HG03520 (cell line): Measurements from ENCODE around the gene MVB12B.

Experiments
- ATAC-seq: cut with Tn5 transposase; IDR thresholded peaks from one replicate; pipeline ENCODE4 v1.9.1; 2021; ENCODE audit warnings: mild to moderate bottlenecking, moderate library complexity; ENCODE audit not compliant: unreplicated experiment

The MVB12B gene

DNA sequence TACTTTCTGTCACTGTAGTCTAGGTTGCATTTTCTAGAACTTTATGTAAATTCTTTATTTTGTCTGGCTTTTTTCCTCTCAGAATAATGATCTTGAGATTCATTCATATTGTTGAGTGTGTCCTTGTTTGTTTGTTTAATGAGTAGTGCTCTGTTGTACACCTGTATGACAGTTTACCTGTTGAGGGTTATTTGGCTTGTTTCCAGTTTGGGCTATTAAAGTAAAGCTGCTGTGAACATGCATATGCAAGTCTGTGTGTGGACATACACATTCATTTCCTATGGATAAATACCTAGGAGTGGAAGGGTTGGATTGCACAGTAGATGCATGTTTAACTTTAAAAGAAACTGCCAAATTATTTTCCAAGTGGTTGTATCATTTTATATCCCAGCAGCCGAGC is 30.4 kb downstream of the MVB12B start:
- ATAC-seq = no peak

DNA sequence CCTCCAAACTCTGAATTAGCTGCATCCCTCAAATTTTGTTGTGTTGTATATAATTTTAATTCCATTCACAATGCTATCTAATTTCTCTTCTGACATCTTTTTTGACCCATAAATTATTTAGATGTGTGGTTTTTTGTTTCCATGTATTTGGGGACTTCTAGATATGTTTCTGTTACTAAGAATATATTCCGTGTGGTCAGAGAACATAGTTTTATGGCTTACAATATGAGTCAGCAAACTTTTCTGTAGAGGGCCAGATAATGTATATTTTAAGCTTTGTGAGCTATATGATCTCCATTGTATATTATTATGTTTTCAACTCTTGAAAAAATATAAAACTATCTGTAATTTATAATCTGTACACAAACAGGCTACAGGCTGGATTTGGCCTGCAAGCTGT is 33.4 kb downstream of the MVB12B start:
- no peak for ATAC-seq

- ATAC-seq = no peak
Measured at GRCh38 chr9:126361810-126362238, 35.2 kb downstream of the MVB12B start.

DNA sequence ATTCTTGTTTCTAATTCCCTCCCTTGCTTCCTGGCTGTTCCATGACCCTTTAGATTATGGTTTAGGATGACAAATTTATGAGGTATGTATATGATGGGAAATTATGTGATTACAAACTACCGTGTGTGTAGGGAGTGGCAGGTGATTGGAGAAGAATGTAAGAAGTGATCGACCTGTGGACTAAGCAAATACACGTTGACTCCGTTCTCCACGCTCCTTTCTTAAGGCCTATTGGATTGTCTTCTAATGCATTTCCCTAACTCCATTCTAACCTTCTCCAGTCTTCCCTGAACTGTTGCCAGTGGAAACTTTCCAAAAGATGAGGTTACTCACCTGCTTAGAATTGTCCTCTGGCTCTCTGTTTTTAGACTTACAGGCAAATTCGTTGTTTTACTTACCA is 36.6 kb downstream of the MVB12B start:
- no peak for ATAC-seq

GRCh38 chr9:126363847-126364671 is 37.4 kb downstream of the MVB12B start:
- no peak for ATAC-seq

DNA sequence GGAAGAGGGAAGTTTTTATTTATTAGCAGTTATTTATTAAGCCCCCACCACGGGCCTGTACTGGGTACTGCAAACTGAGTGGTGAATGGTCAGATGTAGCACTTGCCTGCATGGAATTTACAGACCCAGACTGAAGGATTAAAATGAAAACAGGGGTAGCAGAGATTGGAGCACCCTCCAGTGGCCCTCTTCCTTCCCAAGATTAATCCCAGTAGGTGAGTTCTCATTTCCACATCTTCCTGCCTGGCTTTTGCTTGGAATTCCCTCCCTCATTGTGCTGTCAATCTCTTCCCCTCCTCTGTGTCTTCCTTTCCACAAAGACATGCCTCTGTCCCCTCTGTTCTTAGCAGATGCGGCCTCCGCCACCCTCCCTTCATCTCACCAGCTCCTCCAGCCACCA is 39.2 kb downstream of the MVB12B start:
- no peak for ATAC-seq

DNA sequence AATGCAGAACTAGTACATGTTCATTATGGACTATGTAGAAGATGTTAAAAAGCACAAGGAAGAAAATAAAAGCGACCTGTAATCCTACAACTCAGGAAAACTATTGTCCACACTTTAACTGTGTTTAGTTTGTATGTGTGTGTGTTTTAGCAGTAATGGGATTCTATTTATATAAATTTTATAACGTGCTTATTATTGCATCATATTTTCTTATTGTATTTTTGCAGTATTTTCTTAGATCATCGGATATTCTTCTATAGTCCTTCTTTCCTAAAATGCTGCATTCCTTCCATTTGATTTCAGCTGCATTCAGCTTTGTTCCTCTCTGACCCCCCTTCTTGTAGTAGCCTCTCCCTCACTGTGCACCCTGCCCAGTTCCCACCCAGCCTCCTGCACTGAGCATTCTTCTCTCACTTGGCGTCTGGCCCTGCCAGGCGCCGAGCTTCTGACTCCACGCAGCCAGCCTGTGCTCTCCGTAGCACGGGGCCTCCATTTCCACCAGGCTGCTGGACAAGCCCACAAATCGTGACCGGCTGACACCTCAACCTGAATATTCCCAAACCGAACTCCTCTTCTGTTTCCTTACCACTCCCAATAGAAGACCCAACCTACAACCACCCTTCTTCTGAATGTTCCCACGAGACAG is 39.9 kb downstream of the MVB12B start:
- ATAC-seq = no peak

DNA sequence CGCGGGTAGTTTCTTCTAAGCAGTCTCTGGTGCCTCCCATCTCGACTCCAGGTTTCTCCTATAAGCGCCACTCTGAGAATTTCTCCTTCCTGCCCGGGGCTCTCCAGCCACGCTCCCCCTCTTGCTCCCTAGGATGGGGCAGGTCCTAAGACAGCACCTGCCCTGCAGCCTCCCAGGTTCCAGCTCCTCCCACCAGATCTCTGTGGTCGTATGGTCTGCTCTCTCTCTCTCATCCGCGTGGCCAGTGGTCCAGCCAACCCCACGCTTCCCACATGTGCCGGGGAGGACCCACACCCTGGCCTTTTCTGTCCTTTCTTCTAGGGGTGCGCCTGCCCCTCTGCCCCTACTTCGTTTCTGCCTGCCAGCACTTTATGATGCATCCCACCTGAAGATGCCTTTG is 40.5 kb downstream of the MVB12B start:
- ATAC-seq = no peak

GRCh38 chr9:126367616-126368015 is 41.0 kb downstream of the MVB12B start:
- no peak for ATAC-seq

DNA sequence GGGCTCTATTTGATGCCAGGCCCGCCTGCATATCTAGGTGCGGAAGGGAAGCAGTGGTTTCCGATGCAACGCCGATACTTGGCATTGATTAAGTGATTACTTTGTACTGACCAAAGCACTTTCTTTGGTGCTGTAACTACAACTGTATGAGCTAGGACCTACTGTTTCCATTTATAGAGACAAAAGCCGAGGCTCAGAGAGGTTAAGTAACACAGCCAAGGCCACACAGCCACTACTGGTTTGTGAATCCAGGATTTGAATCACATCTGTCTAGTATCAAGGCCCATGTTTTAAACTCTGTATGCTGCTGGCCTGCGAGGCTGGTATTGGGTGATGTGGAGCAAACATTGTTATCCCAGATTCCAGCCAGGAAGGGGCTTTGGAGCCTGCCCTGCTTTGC is 41.4 kb downstream of the MVB12B start:
- no peak for ATAC-seq

- no peak for ATAC-seq
Measured at GRCh38 chr9:126371007-126371870, 44.6 kb downstream of the MVB12B start.

GRCh38 chr9:126372716-126373115 is 46.1 kb downstream of the MVB12B start:
- no peak for ATAC-seq

GRCh38 chr9:126373241-126373640 is 46.6 kb downstream of the MVB12B start:
- ATAC-seq = no peak

- no peak for ATAC-seq
Measured at GRCh38 chr9:126374366-126374781, 47.7 kb downstream of the MVB12B start.

GRCh38 chr9:126375386-126375785 is 48.8 kb downstream of the MVB12B start:
- ATAC-seq = no peak

DNA sequence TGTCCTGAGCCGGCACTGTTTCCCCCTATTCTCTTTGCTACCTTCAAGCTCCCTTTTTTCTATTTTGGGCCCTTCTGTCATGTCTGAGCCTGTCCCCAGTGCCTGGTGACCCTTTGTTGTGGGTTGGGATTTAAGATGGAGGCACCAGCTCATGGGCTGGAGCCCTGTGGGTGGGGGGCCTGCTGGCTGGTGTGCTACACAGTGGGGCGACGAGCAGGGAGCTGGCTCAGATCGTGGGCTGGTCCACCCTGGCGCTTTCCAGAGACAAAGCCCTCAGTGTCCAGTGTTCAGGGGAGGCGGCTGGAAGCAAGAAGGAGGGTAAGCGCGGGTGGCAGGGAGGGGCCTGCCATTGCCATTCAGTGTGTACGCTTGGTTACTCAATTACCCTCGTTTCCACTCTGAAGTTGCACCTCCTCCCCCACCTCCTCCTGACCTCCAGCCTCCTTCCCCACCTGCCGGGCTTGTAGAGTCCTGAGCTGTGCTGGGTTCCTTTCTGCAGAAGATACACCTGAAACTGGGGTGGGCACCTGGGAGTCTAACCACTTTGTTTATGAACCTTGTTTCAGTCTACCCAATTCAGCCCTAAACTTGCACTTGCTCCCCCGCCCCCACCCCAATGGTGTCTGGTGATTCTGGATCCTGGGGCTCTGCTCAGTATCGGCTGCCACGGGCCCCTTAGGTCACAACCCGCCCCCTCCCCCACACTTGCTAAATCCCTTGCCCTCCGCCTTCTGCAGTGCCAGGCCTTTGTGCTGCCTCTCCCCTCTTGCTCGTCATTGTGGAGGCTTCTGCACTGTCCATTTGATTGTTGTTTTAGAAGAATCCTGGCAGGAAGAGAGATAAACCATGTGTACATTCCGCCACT is 49.9 kb downstream of the MVB12B start:
- no peak for ATAC-seq

- no peak for ATAC-seq
Measured at GRCh38 chr9:126377176-126377509, 50.5 kb downstream of the MVB12B start.

GRCh38 chr9:126377536-126377935 is 50.9 kb downstream of the MVB12B start:
- no peak for ATAC-seq

DNA sequence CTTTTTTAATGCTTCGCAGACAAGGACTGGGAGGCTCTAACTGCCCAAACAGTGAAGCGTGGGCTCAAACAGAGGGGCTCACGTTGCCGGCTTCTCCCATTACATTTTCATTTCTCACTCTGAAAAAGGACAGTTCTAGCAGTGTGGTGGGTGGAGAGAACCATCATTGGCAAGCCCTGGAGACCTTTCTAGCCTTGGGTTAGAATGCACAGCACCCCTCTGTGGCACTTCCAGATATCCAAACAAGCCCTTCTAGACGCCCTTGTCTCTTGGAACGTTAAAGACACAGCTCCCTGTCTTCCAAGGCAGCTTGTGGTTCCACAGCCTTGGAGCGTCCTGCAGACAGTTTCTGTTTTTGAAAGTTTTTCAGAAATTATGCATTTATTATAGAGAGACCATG is 52.1 kb downstream of the MVB12B start:
- ATAC-seq = no peak

DNA sequence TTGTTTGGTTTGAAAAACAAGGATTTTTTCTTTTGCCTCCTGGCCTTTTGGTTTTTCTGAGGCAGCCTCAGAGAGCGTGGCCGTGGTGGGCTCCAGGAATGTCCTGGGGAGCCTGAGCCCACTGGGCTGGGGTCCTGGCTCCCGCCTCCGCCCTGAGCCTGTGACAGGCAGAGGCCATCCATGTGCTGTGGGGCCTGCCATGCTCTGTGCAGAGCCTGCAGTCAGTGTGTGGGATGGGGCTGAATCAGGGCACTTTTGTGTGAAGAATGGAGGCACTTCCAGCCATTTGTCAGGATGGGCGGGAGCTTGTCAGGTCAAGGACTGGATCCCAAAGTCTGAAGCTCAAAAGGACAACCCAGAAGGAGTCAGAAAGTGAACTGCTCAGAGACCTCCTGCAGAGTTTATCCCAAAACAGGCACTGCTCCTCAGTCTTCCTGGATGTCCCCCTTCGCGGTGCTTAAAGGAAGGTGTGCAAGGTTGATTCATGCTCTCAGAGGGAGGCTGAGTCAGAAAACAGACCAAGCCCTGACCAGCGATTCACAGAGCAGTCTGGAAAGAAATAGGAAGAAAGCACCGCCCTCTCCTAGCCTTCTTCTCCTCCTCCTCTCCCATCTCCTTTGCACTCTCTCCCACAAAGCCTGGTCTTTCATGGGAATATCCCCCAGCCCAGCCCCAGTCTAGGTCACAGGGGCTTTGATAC is 53.2 kb downstream of the MVB12B start:
- ATAC-seq = no peak
